Anterior cingulate cortex (tissue), 58 donors: ENCODE measurements around the gene CFAP57.
A peak's percentile ranks its signal among the peaks of the same experiment; 100 is the strongest.
"Not testable (repeated sequence)": the region's sequence is repeated elsewhere in the genome, so short reads cannot be mapped to it uniquely, and the experiment has no call there.

Experiments
- DNase-seq, 58 donors: peaks; one replicate each; lab custom pipeline; 2025; lab: John Stamatoyannopoulos, UW

The CFAP57 gene

GRCh38 chr1:43171876-43172526 is at the start of gene CFAP57, which contains the start of gene EBNA1BP2:
CFAP57 (plus strand) TSS chr1:43172330; CDS start chr1:43172754, 424 bp downstream.
EBNA1BP2 (minus strand) TSS chr1:43172290; CDS start chr1:43172118, 172 bp downstream.
- DNase-seq: peak; percentile 26 to 98 (median 88)

DNA sequence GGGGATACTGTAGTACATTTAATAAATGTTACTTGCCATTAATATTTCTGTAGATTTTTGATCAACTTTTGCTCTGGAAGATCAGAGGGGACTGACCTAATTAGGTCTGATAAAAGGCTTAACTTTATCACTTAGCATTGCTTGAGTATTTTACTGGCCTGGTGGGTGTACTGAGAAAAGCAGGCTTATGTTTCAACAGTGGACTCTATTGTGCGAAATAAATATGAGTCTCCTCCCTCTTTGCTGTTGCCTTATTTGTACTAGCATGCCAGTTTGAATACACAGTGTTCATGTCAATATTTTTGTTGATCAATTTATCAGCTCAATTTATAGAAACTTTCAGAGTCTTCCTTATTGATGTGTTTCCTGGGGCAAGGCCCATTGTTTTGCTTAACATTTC is 49.1 kb upstream of the CFAP57 start:
- no peak for DNase-seq

DNA sequence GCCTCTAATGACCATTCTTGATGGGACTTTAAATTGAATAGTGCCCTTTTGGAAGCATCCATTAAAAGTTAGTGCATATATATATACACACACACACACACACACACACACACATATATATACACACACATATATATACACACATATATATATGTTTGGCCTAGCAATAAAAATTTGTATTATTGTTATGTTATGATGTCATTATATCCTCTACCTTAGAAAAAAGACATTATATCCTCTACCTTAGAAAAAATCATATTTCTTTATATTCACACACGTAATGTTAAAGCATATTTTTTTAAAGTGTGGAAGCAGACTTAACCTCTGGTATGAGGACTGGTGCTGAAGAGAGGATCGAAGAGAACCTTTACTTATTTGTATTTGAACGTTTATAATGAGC is 43.3 kb upstream of the CFAP57 start:
- DNase-seq: no peak

GRCh38 chr1:43129426-43129825 is 42.7 kb upstream of the CFAP57 start:
- no peak for DNase-seq

- no peak for DNase-seq
Observed at GRCh38 chr1:43134068-43134467, 38.1 kb upstream of the CFAP57 start.

- DNase-seq: no peak
Observed at GRCh38 chr1:43134640-43135039, 37.5 kb upstream of the CFAP57 start.

GRCh38 chr1:43135857-43136781 is 36.0 kb upstream of the CFAP57 start:
- no peak for DNase-seq

DNA sequence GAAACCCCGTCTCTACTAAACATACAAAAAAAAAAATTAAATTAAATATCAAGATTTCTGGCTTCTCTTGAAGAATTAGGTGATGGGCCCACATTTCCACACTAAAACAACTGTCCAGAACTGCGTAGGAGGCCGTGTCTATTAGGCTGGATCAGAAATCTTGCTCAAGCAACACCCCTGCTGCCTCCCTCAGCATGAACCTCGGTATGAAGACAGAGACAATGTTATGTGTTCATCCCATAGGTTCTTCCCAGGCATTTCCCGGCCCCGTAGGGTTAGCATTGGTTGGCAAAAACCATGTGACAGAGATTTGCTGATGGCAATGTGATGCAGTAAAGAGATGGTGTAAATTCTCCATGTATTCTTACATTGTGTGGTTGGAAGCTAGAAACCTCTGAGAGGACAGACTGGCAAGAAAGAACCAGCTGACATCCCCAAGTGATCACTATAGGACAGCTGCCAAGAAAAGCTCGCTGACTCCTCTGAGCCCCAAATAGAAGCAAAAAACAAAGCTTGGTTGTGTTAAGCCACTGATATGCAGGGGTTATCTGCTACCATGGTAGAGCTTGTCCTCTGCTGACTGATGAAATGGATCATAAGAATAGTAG is 34.6 kb upstream of the CFAP57 start:
- DNase-seq: peak in 9 of 58 donors; percentile 2 to 51 (median 14)

DNA sequence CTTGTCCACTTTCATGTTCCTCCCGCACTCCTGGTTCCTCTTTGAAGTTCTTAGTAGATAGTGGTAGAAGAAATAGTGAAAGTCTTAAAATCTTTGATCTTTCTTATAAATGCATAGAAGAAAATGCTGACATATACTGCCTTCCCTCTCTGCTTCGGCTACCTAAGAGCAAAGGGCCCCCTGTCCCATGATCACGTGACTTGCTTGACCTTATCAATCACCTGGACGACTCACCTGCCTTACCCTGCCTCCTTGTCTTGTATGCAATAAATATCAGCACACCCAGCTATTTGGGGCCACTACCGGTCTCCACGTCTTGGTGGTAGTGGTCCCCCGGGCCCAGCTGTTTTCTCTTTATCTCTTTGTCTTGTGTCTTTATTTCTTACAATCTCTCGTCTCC is 32.8 kb upstream of the CFAP57 start:
- DNase-seq: not testable (repeated sequence)

DNA sequence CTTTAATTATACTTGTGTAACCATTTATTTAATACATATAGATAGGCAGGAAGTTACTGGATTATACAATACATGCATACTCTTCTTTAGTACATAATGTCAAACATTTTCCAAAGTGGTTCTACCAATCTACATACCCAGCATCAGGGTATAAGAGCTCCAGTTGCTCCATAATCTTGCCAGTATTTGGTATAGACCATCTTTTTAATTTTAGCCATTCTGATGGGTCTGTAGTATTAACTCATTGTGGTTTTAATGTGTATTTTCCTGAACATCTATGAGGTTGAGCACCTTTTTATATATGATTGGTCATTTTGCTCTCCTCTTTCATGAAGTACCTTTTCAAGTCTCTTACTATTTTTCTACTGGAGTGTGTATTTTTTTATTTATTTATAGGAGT is 32.1 kb upstream of the CFAP57 start:
- DNase-seq: no peak

- DNase-seq: no peak
Observed at GRCh38 chr1:43140583-43140982, 31.5 kb upstream of the CFAP57 start.

DNA sequence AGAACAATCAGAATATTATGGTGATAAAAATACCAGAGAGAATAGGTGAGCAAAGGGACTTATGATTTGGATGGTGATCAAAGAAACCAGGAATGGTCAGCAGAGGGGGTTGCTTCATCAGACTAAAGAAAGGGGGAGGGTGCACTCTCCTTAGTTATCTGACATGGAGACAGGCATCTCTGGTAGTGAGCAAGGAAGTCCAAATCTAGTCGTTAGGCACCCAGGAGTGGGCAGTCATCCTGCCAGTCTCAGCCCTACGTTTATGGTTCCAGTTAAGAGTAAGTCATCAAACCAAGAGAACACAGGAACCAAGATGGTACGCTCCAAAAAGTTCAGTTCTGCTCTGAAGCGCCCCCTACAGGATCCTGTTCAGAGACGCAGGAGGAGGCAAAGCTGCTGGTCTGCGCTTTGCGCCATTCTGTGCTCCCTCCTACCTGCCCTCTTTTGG is 28.7 kb upstream of the CFAP57 start:
- DNase-seq: no peak

GRCh38 chr1:43144237-43144636 is 27.9 kb upstream of the CFAP57 start:
- no peak for DNase-seq

- DNase-seq: peak in 51 of 58 donors; percentile 4 to 74 (median 33)
Observed at GRCh38 chr1:43147625-43148327, 24.4 kb upstream of the CFAP57 start.

- DNase-seq: no peak
Observed at GRCh38 chr1:43149889-43150288, 22.2 kb upstream of the CFAP57 start.

DNA sequence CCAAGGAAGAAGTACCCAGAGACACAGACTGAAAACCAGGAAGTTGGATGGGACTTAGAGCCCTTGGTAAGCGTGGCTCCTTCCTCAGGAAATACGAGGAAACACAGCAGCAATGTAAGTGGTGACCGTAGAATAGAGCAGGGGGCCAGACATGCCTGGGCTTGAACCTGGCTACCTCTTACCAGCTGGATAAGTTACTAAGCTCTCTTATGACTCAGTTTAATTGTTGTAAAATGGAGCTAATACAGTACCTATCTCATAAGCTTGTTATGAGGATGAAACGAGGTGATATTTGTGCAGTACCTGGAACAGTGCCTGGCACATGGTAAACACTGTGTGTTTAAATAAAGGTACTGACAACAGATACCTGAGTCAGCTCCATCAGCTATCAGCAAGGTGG is 19.3 kb upstream of the CFAP57 start:
- DNase-seq: no peak

- no peak for DNase-seq
Observed at GRCh38 chr1:43153443-43153842, 18.7 kb upstream of the CFAP57 start.

GRCh38 chr1:43156026-43156425 is 16.1 kb upstream of the CFAP57 start:
- DNase-seq: no peak

DNA sequence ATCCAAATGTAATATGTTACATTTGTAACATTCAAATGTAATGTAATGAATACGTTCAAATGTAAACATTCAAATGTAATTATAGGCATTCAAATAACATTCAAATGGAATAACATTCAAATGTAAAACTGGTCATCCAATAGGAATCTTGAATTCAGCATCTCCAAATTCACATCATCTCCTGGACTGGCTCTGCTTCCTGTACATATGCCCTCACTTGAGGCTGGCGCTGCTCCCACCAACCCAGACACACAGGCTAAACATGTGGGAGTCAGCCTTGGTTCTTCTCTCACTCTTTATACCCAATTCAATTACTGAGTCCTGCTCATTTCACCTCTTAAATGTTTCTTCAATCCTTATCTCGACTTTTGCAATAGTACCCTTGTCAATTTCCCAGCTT is 7.0 kb upstream of the CFAP57 start:
- DNase-seq: no peak

- DNase-seq: no peak
Observed at GRCh38 chr1:43165765-43166164, 6.4 kb upstream of the CFAP57 start.
